ENCODE results near the gene POM121C. TPM values are rescaled to one million over a fixed set of nuclear protein-coding genes. Genes with fewer than 3 reads are reported as not detected.
"Not testable (repeated sequence)": the region's sequence is repeated elsewhere in the genome, so short reads cannot be mapped to it uniquely, and the experiment has no call there.

The POM121C gene
- total RNA-seq, 1 donor from 2014 or later, result 20.9 TPM

GRCh38 chr7:75423481-75423880 lies 62.6 kb downstream of the POM121C start:
- intact Hi-C loops (cut with micrococcal nuclease); DNase-seq: not testable (repeated sequence)
- H3K36me3 ChIP-seq, result peaks cover 31% of the 10 kb centered on the region

GRCh38 chr7:75421798-75422710 lies 64.0 kb downstream of the POM121C start:
- H3K4me3 ChIP-seq; intact Hi-C loops (cut with micrococcal nuclease); H3K4me1 ChIP-seq; DNase-seq; H3K27ac ChIP-seq (replicated peaks); H3K27me3 ChIP-seq (ENCODE audit: low read depth); H3K9me3 ChIP-seq (replicated peaks): not testable (repeated sequence)
- H3K36me3 ChIP-seq, result peaks cover 22% of the 10 kb centered on the region

More at GRCh38 chr7:75423481-75423880, 62.6 kb downstream of the POM121C start:
- not testable (repeated sequence) for H3K9me3 ChIP-seq (replicated peaks); H3K27ac ChIP-seq (replicated peaks); H3K4me3 ChIP-seq; H3K27me3 ChIP-seq (ENCODE audit: low read depth)
- H3K4me1 ChIP-seq, result peaks cover 13% of the 10 kb centered on the region

- H3K27me3 ChIP-seq (ENCODE audit: low read depth); H3K4me1 ChIP-seq; DNase-seq; H3K4me3 ChIP-seq; H3K9me3 ChIP-seq (replicated peaks); H3K27ac ChIP-seq (replicated peaks); intact Hi-C loops (cut with micrococcal nuclease): not testable (repeated sequence)
- peaks cover 37% of the 10 kb centered on the region for H3K36me3 ChIP-seq
Observed at GRCh38 chr7:75420152-75420551, 65.9 kb downstream of the POM121C start.

- intact Hi-C loops (cut with micrococcal nuclease); H3K9me3 ChIP-seq (replicated peaks); H3K4me3 ChIP-seq; H3K4me1 ChIP-seq; H3K27ac ChIP-seq (replicated peaks); H3K27me3 ChIP-seq (ENCODE audit: low read depth): not testable (repeated sequence)
- peaks cover 38% of the 10 kb centered on the region for H3K36me3 ChIP-seq
- peak; percentile 64 for DNase-seq
Observed at GRCh38 chr7:75419693-75420092, 66.4 kb downstream of the POM121C start.

- H3K9me3 ChIP-seq (replicated peaks); H3K27ac ChIP-seq (replicated peaks); H3K27me3 ChIP-seq (ENCODE audit: low read depth); H3K4me3 ChIP-seq; DNase-seq; intact Hi-C loops (cut with micrococcal nuclease); H3K4me1 ChIP-seq: not testable (repeated sequence)
- H3K36me3 ChIP-seq, result peaks cover 33% of the 10 kb centered on the region
Observed at GRCh38 chr7:75419210-75419609, 66.9 kb downstream of the POM121C start.

GRCh38 chr7:75418292-75418858 lies 67.7 kb downstream of the POM121C start:
- DNase-seq, result not testable (repeated sequence)

GRCh38 chr7:75416787-75417186 lies 69.3 kb downstream of the POM121C start:
- H3K9me3 ChIP-seq (replicated peaks); intact Hi-C loops (cut with micrococcal nuclease); H3K4me3 ChIP-seq; H3K27me3 ChIP-seq (ENCODE audit: low read depth); H3K4me1 ChIP-seq; DNase-seq; H3K27ac ChIP-seq (replicated peaks): not testable (repeated sequence)
- peaks cover 25% of the 10 kb centered on the region for H3K36me3 ChIP-seq

More at GRCh38 chr7:75418292-75418858, 67.7 kb downstream of the POM121C start:
- H3K36me3 ChIP-seq, result peaks cover 26% of the 10 kb centered on the region
- H3K27ac ChIP-seq (replicated peaks); H3K9me3 ChIP-seq (replicated peaks); intact Hi-C loops (cut with micrococcal nuclease); H3K27me3 ChIP-seq (ENCODE audit: low read depth); H3K4me1 ChIP-seq; H3K4me3 ChIP-seq: not testable (repeated sequence)

- H3K4me1 ChIP-seq; intact Hi-C loops (cut with micrococcal nuclease); H3K27ac ChIP-seq (replicated peaks); DNase-seq; H3K27me3 ChIP-seq (ENCODE audit: low read depth); H3K4me3 ChIP-seq; H3K9me3 ChIP-seq (replicated peaks): not testable (repeated sequence)
- peaks cover 17% of the 10 kb centered on the region for H3K36me3 ChIP-seq
Observed at GRCh38 chr7:75415829-75416373, 70.2 kb downstream of the POM121C start.

- DNase-seq; intact Hi-C loops (cut with micrococcal nuclease); H3K4me1 ChIP-seq; H3K27ac ChIP-seq (replicated peaks); H3K27me3 ChIP-seq (ENCODE audit: low read depth); H3K4me3 ChIP-seq; H3K9me3 ChIP-seq (replicated peaks): not testable (repeated sequence)
- H3K36me3 ChIP-seq, result peaks cover 16% of the 10 kb centered on the region
Observed at GRCh38 chr7:75415428-75415817, 70.7 kb downstream of the POM121C start.

GRCh38 chr7:75414708-75415427 lies 71.2 kb downstream of the POM121C start:
- H3K27ac ChIP-seq (replicated peaks); H3K4me3 ChIP-seq; H3K4me1 ChIP-seq; intact Hi-C loops (cut with micrococcal nuclease); H3K9me3 ChIP-seq (replicated peaks); H3K27me3 ChIP-seq (ENCODE audit: low read depth); DNase-seq: not testable (repeated sequence)
- H3K36me3 ChIP-seq, result peaks cover 16% of the 10 kb centered on the region

- H3K27me3 ChIP-seq (ENCODE audit: low read depth); H3K9me3 ChIP-seq (replicated peaks); H3K4me1 ChIP-seq; DNase-seq; H3K27ac ChIP-seq (replicated peaks); H3K4me3 ChIP-seq; intact Hi-C loops (cut with micrococcal nuclease): not testable (repeated sequence)
- H3K36me3 ChIP-seq, result peaks cover 16% of the 10 kb centered on the region
Observed at GRCh38 chr7:75414204-75414603, 71.9 kb downstream of the POM121C start.

GRCh38 chr7:75410823-75411173 lies 75.3 kb downstream of the POM121C start:
- H3K36me3 ChIP-seq; H3K27ac ChIP-seq (replicated peaks); H3K9me3 ChIP-seq (replicated peaks); H3K27me3 ChIP-seq (ENCODE audit: low read depth); H3K4me3 ChIP-seq; intact Hi-C loops (cut with micrococcal nuclease); H3K4me1 ChIP-seq; DNase-seq: not testable (repeated sequence)
